CD4-positive, alpha-beta T cell treated with Interleukin-10 for 1 hour (primary cell): ENCODE results near the gene SPDYE16.
"Not testable (repeated sequence)": the region's sequence is repeated elsewhere in the genome, so short reads cannot be mapped to it uniquely, and the experiment has no call there.

ENCODE experiments used
- DNase-seq: peaks from one replicate; pipeline ENCODE4 v3.0.0-alpha.2; 2020

SPDYE16 gene

GRCh38 chr7:76549025-76549854, 6.1 kb upstream of the SPDYE16 start:
- peak; percentile 89 for DNase-seq

GRCh38 chr7:76531643-76532042, 11.5 kb downstream of the SPDYE16 start:
- not testable (repeated sequence) for DNase-seq

GRCh38 chr7:76526183-76526582, 16.9 kb downstream of the SPDYE16 start:
- not testable (repeated sequence) for DNase-seq

- not testable (repeated sequence) for DNase-seq
Observed at GRCh38 chr7:76516932-76517331, 26.2 kb downstream of the SPDYE16 start.

GRCh38 chr7:76515999-76516443, 27.1 kb downstream of the SPDYE16 start:
- DNase-seq = peak; percentile 44

GRCh38 chr7:76514926-76515771, 27.9 kb downstream of the SPDYE16 start:
- no peak for DNase-seq

- no peak for DNase-seq
Observed at GRCh38 chr7:76513817-76514799, 29.0 kb downstream of the SPDYE16 start.

- DNase-seq = no peak
Observed at GRCh38 chr7:76512941-76513816, 29.9 kb downstream of the SPDYE16 start.

GRCh38 chr7:76511911-76512885, 30.9 kb downstream of the SPDYE16 start:
- DNase-seq = not testable (repeated sequence)

GRCh38 chr7:76511200-76511910, 31.7 kb downstream of the SPDYE16 start:
- DNase-seq = not testable (repeated sequence)

- no peak for DNase-seq
Observed at GRCh38 chr7:76509931-76510877, 32.9 kb downstream of the SPDYE16 start, which contains the start of gene UPK3B. Gene UPK3B, plus strand, starts transcription at chr7:76510552. Its CDS starts 101 bp downstream, at chr7:76510653.

GRCh38 chr7:76507723-76508406, 35.2 kb downstream of the SPDYE16 start:
- DNase-seq = peak; percentile 21

GRCh38 chr7:76506643-76507042, 36.5 kb downstream of the SPDYE16 start:
- not testable (repeated sequence) for DNase-seq

GRCh38 chr7:76506081-76506440, 37.0 kb downstream of the SPDYE16 start:
- no peak for DNase-seq

- no peak for DNase-seq
Observed at GRCh38 chr7:76505168-76506080, 37.7 kb downstream of the SPDYE16 start.
